Upper lobe of right lung (tissue), 1 donor: ENCODE results near the gene ESYT2. TPM values are rescaled to one million over a fixed set of nuclear protein-coding genes. Genes with fewer than 3 reads are reported as not detected.
A peak's percentile ranks its signal among the peaks of the same experiment; 100 is the strongest.

ENCODE experiments used
- ATAC-seq: fragments of 200-7000 bp; cut with Tn5 transposase; one replicate; pipeline ENCODE4 v1.9.1; 2020; ENCODE audit warnings: mild to moderate bottlenecking, moderate library complexity
- DNase-seq: peaks from one replicate; pipeline ENCODE4 v3.0.0-alpha.2; 2020
- H3K27ac ChIP-seq: fragments of 200-600 bp; one replicate; pipeline ENCODE4 v1.8.0; 2022
- H3K27me3 ChIP-seq: fragments of 200-600 bp; one replicate; pipeline ENCODE4 v1.8.0; 2022; ENCODE audit warnings: mild to moderate bottlenecking
- H3K36me3 ChIP-seq: fragments of 200-600 bp; one replicate; pipeline ENCODE4 v1.8.0; 2022
- H3K4me1 ChIP-seq: fragments of 200-600 bp; one replicate; pipeline ENCODE4 v1.8.0; 2022
- H3K4me3 ChIP-seq: fragments of 200-600 bp; one replicate; pipeline ENCODE4 v1.8.0; 2022; ENCODE audit warnings: mild to moderate bottlenecking
- H3K9me3 ChIP-seq: fragments of 200-600 bp; one replicate; pipeline ENCODE4 v1.8.0; 2022
- CTCF ChIP-seq: fragments of 200-600 bp; IDR thresholded peaks from one replicate; pipeline ENCODE4 v1.8.0; 2022; ENCODE audit warnings: antibody characterized with exemption
- intact Hi-C: fragments of 100-400 bp; cut with DNase I; formaldehyde crosslinking; loops from one replicate; pipeline ENCODE4 v1.11.0; 2022
- total RNA-seq: library from RNA; stranded (reverse); fragmentation: NEBNext Ultra II Directional; extraction: Animal tissue kit (Norgen Biotek cat#: 25700); gene quantifications from one replicate; pipeline ENCODE4 v1.2.1, GENCODE V29; 2021
- donor health status: DM: no; HTN: yes; CAD: no; lungs with severe emphysema.

ESYT2 gene
- total RNA-seq, 1 donor from 2014 or later = 63.1 TPM

DNA sequence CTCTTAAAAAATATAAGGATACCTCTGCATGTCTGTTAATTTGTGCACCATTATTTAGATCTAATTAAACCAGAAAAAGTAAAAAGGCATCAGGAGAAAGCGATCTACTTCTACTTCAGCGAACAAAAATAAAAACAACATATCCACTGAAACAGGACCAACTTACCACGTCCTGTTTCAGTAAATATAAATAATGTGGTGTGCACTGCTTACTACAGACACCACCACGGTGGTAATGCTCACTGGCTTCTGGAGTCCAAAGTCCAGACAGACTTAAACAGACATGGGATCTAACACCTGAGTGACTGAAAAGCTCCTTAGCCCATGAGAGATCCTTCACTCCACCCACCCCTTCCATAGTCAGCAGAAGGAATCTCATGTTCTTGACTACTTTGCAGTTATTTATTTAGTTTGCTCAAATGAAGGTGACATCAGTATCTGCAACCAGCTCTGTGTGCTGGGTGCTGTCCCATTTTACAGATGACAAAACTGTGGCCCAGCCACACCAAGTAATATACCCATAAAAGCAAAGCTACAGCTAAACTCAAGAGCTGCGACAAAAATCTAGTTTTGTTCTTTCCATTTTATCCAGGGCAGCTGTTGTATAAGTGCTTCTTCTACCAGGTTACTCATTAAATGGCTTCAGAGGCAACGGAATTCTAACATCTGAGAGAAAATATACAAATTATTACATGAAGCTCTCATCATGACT lies 62.6 kb downstream of the ESYT2 start:
- Histone ChIP-seq H3K4me1 (no peaks in the 10 kb centered on the region), H3K27ac (no peak overlapping the region), H3K4me3 (no peak overlapping the region), H3K9me3 (no peaks in the 10 kb centered on the region), H3K27me3 (no peaks in the 10 kb centered on the region), H3K36me3 (peaks cover 53% of the 10 kb centered on the region)
- no peak for ATAC-seq
- TF ChIP-seq CTCF = no peak
- no peak for DNase-seq
- intact Hi-C loops = no loop called here

- H3K4me1 ChIP-seq = no peaks in the 10 kb centered on the region
These were observed 64.3 kb downstream of the ESYT2 start for GRCh38 chr7:158765020-158765419.

GRCh38 chr7:158763454-158764033 lies 65.8 kb downstream of the ESYT2 start:
- ATAC-seq = no peak
- H3K36me3 ChIP-seq = peaks cover 74% of the 10 kb centered on the region

More at GRCh38 chr7:158765020-158765419, 64.3 kb downstream of the ESYT2 start:
- no peak overlapping the region for H3K27ac ChIP-seq
- H3K9me3 ChIP-seq = no peaks in the 10 kb centered on the region
- TF ChIP-seq CTCF = no peak
- DNase-seq (no peak), ATAC-seq (no peak)
- intact Hi-C loops = no loop called here
- peaks cover 61% of the 10 kb centered on the region for H3K36me3 ChIP-seq
- H3K27me3 ChIP-seq = no peaks in the 10 kb centered on the region
- no peak overlapping the region for H3K4me3 ChIP-seq

GRCh38 chr7:158761945-158762344 lies 67.4 kb downstream of the ESYT2 start:
- peaks cover 76% of the 10 kb centered on the region for H3K36me3 ChIP-seq
- no peak overlapping the region for H3K27ac ChIP-seq
- DNase-seq (no peak), ATAC-seq (no peak)
- intact Hi-C loops = no loop called here
- H3K4me1 ChIP-seq = no peaks in the 10 kb centered on the region
- no peaks in the 10 kb centered on the region for H3K9me3 ChIP-seq
- no peak overlapping the region for H3K4me3 ChIP-seq
- no peaks in the 10 kb centered on the region for H3K27me3 ChIP-seq
- TF ChIP-seq CTCF = no peak

More at GRCh38 chr7:158763454-158764033, 65.8 kb downstream of the ESYT2 start:
- Histone ChIP-seq H3K4me1 (no peaks in the 10 kb centered on the region), H3K27me3 (no peaks in the 10 kb centered on the region), H3K4me3 (no peak overlapping the region), H3K9me3 (no peaks in the 10 kb centered on the region), H3K27ac (no peak overlapping the region)
- intact Hi-C loops = no loop called here
- DNase-seq = no peak
- TF ChIP-seq CTCF = no peak

DNA sequence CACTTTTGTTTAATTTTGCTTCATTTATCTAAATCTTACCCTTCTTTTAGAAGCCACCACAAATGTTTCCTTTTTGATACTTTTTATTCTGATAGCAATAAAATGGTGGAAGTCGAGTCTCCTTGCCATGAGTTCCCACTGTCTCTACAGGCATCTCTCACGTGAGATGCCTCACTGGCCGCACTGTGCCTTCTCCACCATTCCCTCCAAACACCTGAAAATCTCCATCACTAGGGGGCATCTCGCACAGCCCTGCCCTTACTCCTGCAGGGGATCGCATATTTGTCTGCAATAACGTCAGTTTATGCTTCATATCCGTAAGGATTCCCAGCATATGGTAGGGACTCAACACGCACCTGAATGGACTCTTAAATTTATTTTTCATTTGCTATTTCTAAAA lies 68.4 kb downstream of the ESYT2 start:
- DNase-seq = no peak
- H3K27me3 ChIP-seq = no peaks in the 10 kb centered on the region
- H3K4me1 ChIP-seq = no peaks in the 10 kb centered on the region
- H3K27ac ChIP-seq = no peak overlapping the region
- no peaks in the 10 kb centered on the region for H3K9me3 ChIP-seq
- H3K4me3 ChIP-seq = no peak overlapping the region
- TF ChIP-seq CTCF = peak; percentile 13
- intact Hi-C loops = no loop called here
- peaks cover 72% of the 10 kb centered on the region for H3K36me3 ChIP-seq
- ATAC-seq = no peak
